VCaP (cell line): ENCODE measurements around the gene CREB3L2.

Source experiments
- H3K27ac ChIP-seq: fragments of 450-650 bp; 2 replicates; pipeline ENCODE4 v1.5.1; 2017
- CTCF ChIP-seq: fragments of 450-650 bp; conservative IDR thresholded peaks from 2 replicates; pipeline ENCODE4 v1.5.1; 2017; ENCODE audit warnings: mild to moderate bottlenecking, moderate library complexity

The CREB3L2 gene

DNA sequence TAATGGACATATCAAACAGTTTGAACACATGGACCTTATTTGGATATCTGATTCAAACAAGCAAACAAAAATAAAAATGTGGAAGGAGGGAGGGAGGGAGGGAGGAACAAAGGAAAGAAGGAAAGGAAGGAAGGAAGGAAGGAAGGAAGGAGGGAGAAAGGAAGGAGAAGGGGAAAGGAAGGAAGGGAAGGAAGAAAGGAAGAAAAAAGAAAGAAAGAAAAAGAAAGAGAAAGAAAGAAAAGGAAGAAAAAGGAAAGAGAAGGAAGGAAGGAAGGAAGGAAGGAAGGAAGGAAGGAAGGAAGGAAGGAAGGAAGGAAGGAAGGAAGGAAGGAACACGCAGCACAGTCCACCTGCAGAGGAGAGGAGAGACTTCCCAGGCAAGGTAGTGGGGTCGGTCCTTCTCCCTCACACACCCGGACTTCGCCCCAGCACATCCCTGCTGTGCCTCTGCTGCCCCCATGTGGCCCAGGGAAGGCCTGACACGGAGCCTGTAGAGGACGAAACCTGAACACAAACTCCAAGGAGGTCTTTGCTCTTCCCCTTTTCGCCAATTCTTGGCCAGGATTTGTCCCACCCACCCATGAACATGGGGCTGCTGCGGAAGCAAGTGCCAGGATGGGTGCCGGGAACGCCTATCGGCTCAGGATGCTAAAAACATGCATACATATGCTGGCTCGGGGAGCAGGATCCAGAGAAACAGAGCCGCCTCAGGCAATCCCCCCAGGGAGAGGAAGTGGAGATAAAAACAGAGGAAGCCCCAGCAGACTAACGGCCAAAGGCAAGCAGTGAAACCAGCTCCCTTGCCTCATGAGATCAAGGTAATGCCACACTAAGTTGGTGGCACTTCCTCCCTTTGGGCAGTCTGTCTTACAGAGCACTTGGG lies 102.8 kb downstream of the CREB3L2 start:
- H3K27ac ChIP-seq = peak overlapping the region; percentile 20; the same call in 1 of the 2 replicates
- peak; percentile 98 for TF ChIP-seq CTCF

DNA sequence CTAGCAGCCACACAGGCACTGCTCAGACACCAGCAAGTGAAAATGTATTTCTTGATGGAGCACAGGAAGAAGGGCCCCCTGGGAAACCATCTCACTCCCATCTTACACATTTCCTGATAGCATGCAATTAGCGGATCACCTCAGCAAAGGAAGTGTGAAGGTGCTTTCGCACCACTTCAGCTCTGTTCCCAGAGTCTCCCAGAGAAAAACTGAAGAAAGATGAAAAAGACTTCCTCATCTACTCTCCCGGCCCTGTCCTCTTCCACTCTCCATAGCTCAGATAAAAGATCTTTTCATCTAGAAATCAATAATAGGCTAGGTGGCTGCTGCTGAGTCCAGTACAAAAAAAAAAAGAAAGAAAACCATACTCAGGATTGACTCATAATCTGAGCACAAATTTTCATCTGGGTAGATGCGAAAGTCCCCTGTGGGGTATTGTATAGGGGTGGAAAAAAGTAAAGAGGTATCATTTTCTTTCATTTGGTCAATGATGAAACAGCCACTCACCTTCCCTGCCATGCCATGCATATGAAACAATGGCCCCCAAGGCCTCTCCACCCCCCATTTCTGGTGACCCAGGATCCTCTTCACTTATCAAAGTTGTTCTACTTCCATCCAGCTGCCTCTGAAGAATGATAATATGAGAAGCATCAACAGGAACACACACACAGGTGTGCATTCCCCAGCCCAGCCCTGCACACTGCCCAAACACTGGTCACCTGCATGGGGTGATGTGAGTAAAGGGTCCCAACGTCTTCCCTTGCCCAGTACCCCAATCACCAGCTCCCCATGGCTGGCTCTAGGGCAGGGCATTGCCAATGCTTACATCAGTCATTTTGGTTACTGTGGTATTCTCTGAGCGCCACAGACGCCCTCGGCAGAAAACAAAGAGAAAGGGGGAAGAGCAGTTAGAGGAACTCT lies 106.3 kb downstream of the CREB3L2 start:
- no peak for TF ChIP-seq CTCF
- no peak overlapping the region for H3K27ac ChIP-seq

DNA sequence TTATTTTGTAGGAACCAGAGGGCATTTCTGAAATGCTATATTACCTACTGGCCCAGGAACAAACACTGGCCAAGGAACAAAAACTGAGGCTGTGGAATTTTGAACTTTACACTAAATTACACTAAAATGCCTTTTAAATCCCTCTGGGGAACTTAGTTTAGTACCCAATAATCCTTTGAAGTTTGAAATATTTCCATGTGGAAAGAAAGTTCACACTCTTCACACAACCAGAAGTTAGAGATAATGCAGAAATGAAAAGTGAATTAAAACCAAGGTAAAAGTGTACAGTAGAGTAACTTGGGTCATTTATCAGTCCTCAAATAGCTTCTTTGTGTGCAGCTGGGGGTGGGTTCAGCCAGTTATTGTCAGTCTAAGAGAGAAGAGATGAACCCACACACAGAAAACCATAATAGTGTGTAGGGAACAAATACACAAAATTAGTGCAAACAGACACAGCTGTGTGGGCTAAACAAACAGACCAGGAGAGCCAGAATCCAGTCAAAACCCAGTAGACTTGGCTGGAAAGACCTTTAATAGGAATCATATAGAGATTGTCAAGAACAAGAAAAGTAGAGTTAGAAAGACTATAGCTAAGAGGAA lies 108.6 kb downstream of the CREB3L2 start:
- TF ChIP-seq CTCF = no peak
- H3K27ac ChIP-seq = no peak overlapping the region

- TF ChIP-seq CTCF = no peak
- H3K27ac ChIP-seq = no peak overlapping the region
Observed at GRCh38 chr7:137891016-137891655, 110.8 kb downstream of the CREB3L2 start.

- TF ChIP-seq CTCF = no peak
- no peak overlapping the region for H3K27ac ChIP-seq
Observed at GRCh38 chr7:137890449-137890921, 111.4 kb downstream of the CREB3L2 start.

GRCh38 chr7:137888241-137888640 lies 113.6 kb downstream of the CREB3L2 start:
- H3K27ac ChIP-seq = no peak overlapping the region

More at GRCh38 chr7:137888241-137888640, 113.6 kb downstream of the CREB3L2 start:
- TF ChIP-seq CTCF = no peak
